Frontal cortex (tissue), 4 donors: Measurements from ENCODE around the gene SMCO3. TPM values are rescaled to one million over a fixed set of nuclear protein-coding genes. Genes with fewer than 3 reads are reported as not detected.

Experiments used
- DNase-seq, 2 donors: peaks; one replicate each; pipeline ENCODE4 v3.0.0; 2012; ENCODE audit warnings: low spot score in 2 of 2
- FAIRE-seq: peaks from 2 replicates; lab custom pipeline; 2012; peaks lifted over from hg19 to GRCh38; lab: Jason Lieb, UNC
- total RNA-seq: library from RNA; depleted of rRNA; stranded (reverse); fragments of >200 nt; gene quantifications from one replicate; pipeline ENCODE4 v1.2.3, GENCODE V29; 2014
- donor health status: control.
- donor health status: control.
- donor health status: control.

The SMCO3 gene
- total RNA-seq, 1 donor from 2014 or later, result 0.41 TPM

DNA sequence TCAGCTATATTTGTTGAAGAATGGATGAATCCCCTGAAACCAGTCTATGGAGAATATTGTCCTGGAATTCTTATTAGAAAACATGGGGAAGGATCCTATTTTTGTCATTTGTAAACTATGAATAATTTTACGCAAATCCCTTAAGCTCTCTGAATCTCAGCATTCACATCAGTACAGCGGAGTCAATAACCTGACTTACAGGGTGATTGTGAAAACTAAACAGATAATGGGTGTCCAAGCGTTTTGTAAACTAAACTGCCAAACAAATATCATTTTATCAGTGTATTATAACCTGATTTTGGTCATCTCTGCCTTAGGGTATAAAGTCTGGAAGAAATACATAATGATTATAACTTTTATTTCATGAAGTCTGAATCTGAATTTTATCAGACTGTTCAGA lies 19.4 kb upstream of the SMCO3 start:
- FAIRE-seq (no peak), DNase-seq (no peak)

GRCh38 chr12:14828892-14829291 lies 14.9 kb upstream of the SMCO3 start:
- FAIRE-seq (no peak), DNase-seq (peak in 1 of 2 donors; percentile 15)

GRCh38 chr12:14827043-14827442 lies 13.1 kb upstream of the SMCO3 start:
- FAIRE-seq (no peak), DNase-seq (no peak)

GRCh38 chr12:14826491-14826890 lies 12.5 kb upstream of the SMCO3 start:
- no peak for DNase-seq
- FAIRE-seq, result no peak

DNA sequence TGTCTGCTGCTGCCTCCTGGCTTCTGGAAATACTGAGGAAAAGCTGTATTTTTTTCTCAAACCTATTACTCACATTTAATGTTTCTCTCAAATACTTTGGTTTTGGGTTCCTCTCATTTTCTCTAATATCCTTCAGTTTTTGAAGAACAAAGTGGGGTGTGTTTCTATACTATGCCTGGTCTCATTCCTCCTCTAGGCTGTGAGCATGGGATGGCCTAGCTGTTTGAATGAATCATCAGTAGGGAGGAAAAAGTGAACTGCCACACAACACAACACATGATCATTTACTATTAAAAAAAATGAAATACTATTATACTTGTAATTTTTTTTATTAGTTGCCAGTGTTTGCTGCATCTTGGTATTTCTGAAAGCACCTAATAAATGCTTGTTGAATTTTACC lies 11.3 kb upstream of the SMCO3 start:
- no peak for DNase-seq
- FAIRE-seq, result no peak

DNA sequence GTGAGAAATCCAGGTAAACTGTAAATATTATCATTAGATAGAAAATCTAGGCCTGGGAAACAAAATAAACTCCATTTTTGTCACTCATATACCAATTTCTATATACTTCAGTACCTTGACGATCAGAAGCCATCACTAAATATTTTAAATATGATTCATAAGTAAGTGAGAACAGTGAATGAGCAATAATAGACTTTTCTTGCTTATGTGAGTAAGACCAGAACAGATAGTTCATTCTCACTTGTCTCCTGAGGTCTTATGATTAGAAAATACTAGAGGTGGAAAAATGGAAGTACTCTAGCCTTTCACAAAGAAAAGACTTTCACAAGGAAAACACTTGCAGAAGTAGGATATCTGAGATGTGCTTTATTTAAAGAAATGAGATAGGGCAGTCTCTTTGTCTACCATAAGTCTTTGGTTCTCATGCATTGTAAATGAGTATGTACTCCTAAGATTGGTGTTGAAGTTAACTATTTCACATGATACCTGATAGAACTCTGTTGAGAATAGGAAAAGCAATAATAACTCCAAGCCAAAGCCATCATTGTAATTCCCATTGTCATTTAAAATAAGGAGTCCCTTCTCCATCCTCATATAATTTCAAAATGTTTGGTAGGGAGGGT lies 10.1 kb upstream of the SMCO3 start:
- no peak for DNase-seq
- FAIRE-seq, result no peak

GRCh38 chr12:14811486-14811885 lies 2.5 kb downstream of the SMCO3 start:
- peak; percentile 52 for FAIRE-seq

DNA sequence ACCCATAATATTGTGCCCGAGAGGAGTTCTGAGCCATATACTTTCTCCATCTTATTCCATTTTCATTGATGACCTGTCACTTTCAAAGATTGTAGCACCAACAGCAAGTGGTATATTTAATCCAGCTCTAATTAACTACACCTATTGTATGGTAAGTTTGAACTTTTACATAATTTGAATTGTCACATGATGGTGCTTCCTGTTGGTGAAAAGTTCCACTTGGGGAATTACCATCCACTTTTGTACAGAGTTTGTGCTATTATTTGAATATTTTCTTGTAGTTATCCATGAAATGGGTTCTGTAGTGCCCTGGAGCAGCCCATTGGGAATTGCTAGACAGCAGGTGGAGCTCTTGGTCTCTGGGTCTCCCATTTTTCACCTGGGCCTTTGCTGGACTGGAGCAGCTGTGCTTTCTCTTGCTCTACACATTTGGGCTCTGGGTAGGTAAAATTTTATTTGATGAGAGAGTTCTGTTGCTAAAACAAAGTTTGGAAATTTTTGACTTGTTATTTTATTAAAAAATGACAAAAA lies 3.0 kb downstream of the SMCO3 start:
- FAIRE-seq (no peak), DNase-seq (no peak)

More at GRCh38 chr12:14811486-14811885, 2.5 kb downstream of the SMCO3 start:
- DNase-seq, result no peak

- FAIRE-seq (no peak), DNase-seq (no peak)
Measured at GRCh38 chr12:14810167-14810952, 3.6 kb downstream of the SMCO3 start.

- no peak for FAIRE-seq
- DNase-seq, result no peak
Measured at GRCh38 chr12:14803830-14804160, 10.2 kb downstream of the SMCO3 start.

GRCh38 chr12:14803011-14803829 lies 10.8 kb downstream of the SMCO3 start, which contains the start of the genes C12orf60 and WBP11:
Gene C12orf60, plus strand, starts transcription at chr12:14803670. Its CDS starts 19,266 bp downstream, at chr12:14822936.
Gene WBP11, minus strand, starts transcription at chr12:14803478. Its CDS starts 2,095 bp downstream, at chr12:14801383.
- DNase-seq (peak; percentile 91), FAIRE-seq (peak; percentile 98)

DNA sequence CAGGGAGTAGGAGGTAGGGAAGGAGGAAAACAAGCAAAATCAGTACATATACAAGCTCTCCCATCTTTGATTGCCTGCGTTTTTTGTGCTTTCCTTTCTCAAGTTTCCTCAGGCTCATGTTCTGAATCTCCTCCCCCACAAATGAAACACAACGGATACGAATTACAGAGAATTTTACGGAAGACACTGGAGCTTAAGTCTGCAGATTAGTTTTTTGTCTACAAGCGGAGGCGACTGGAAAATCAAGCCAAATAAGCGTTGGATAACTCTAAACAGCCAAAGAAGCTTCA lies 11.3 kb downstream of the SMCO3 start:
- FAIRE-seq, result no peak
- no peak for DNase-seq

GRCh38 chr12:14802247-14802646 lies 11.7 kb downstream of the SMCO3 start:
- FAIRE-seq, result no peak

GRCh38 chr12:14795028-14795448 lies 18.9 kb downstream of the SMCO3 start:
- DNase-seq (no peak), FAIRE-seq (no peak)

More at GRCh38 chr12:14802247-14802646, 11.7 kb downstream of the SMCO3 start:
- DNase-seq, result no peak

DNA sequence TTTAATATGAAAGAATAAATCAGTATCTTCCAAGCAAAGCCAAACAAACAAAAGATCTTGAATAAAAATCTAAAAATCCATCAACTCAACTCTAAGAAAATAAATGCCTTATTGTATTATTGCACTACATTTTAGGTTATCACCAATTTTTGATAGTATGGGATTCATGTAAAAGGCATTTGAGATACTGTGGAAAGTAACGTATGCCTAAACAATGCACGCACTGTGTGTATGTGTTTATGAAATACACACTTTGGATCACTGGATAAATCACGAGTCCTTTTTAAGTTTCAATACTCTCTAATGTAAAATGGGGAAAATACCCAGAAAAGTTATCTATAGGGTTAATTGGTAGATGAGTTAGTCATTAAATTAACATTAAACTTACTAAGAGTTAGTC lies 28.4 kb downstream of the SMCO3 start:
- FAIRE-seq, result no peak

GRCh38 chr12:14784471-14784870 lies 29.5 kb downstream of the SMCO3 start:
- FAIRE-seq (no peak), DNase-seq (no peak)

More for the DNA sequence above, 28.4 kb downstream of the SMCO3 start:
- no peak for DNase-seq

DNA sequence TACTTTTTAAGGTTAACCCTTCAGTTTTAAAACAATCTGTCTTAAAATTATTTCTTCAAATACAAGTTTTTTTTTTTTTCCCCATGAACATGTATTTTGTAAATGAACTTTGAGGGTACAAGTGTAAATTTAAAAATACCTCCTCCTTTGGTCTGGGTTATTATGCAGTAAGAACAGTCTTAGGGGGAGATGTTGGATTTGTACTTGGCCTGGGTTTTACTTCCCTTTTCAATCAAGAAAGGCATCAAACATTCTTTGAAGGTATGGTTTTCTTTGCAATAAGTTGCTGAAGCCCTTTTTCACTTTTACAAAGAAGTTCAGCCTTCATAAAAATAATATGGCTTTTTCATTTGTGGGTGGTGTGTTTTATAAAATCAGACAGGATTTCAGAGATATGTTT lies 31.2 kb downstream of the SMCO3 start:
- DNase-seq, result no peak
- FAIRE-seq, result no peak

GRCh38 chr12:14781563-14781962 lies 32.4 kb downstream of the SMCO3 start:
- FAIRE-seq (no peak), DNase-seq (no peak)

DNA sequence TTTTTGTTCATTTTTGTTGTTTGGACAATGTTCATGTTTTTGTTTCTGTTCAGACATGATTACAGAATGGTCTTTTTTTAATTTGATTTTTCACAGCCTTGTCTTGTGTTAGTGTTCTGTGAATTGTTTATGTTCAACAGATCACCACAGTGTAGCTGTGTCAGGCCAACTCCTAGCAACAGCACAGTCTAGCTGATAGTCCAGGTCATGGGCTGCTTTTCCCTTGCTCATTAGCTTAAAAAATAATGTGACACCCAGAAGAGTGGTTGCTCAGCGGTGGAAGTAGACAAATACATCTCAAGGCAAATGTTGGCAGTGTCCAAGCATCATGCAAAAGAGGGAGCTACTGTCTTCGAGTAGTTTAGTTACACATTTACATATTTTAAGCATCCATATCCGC lies 33.1 kb downstream of the SMCO3 start:
- FAIRE-seq (no peak), DNase-seq (no peak)

GRCh38 chr12:14779834-14780233 lies 34.1 kb downstream of the SMCO3 start:
- FAIRE-seq (no peak), DNase-seq (no peak)
